Measurements from ENCODE around the gene QPCTL.
"Not testable (repeated sequence)": the region's sequence is repeated elsewhere in the genome, so short reads cannot be mapped to it uniquely, and the experiment has no call there.

QPCTL gene

GRCh38 chr19:45681391-45682015 lies 11.0 kb upstream of the QPCTL start:
- H3K27ac Mint-ChIP-seq, result no peak overlapping the region
- peak; percentile 85 for DNase-seq
- peak overlapping the region; percentile 71 for H3K4me3 Mint-ChIP-seq

GRCh38 chr19:45682117-45682516 lies 10.3 kb upstream of the QPCTL start:
- no peak for DNase-seq
- Mint-ChIP-seq H3K9me3 (no peaks in the 10 kb centered on the region), H3K4me3 (no peak overlapping the region), H3K4me1 (peaks cover 10% of the 10 kb centered on the region), H3K36me3 (ENCODE audit: low read depth) (peaks cover 29% of the 10 kb centered on the region), H3K27ac (no peak overlapping the region), H3K27me3 (ENCODE audit: low read depth, poor library complexity) (peaks cover 53% of the 10 kb centered on the region)
- TF ChIP-seq CTCF (IDR thresholded peaks at IDR 0.05), result no peak

More at GRCh38 chr19:45681391-45682015, 11.0 kb upstream of the QPCTL start:
- peak; percentile 98 for TF ChIP-seq CTCF (IDR thresholded peaks at IDR 0.05)
- Mint-ChIP-seq H3K36me3 (ENCODE audit: low read depth) (peaks cover 24% of the 10 kb centered on the region), H3K27me3 (ENCODE audit: low read depth, poor library complexity) (peaks cover 58% of the 10 kb centered on the region), H3K9me3 (no peaks in the 10 kb centered on the region), H3K4me1 (peaks cover 10% of the 10 kb centered on the region)

DNA sequence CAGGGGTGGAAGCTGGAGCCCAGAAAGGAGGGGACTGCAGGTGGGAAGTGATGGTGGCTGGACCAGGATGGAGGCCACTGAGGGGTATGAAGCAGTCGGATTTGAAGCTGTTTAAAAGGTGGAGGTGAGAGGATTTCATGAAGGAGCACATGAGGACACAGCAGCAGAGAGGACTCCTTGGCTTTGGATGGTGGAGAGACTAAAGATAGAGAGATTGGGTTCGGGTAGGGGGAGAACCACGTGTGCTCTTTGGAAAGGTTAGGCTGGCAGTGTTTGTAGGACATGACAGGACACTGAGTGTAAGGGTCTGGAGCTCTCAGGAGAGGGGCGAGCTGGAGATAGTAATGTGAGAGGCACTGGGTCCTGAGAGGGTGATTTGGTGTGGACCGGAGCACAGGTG lies 9.6 kb upstream of the QPCTL start:
- TF ChIP-seq CTCF (IDR thresholded peaks at IDR 0.05), result no peak
- H3K4me3 Mint-ChIP-seq, result no peak overlapping the region
- peak overlapping the region; percentile 14 for H3K27ac Mint-ChIP-seq
- H3K4me1 Mint-ChIP-seq, result peaks cover 5% of the 10 kb centered on the region
- peaks cover 45% of the 10 kb centered on the region for H3K27me3 Mint-ChIP-seq (ENCODE audit: low read depth, poor library complexity)
- peaks cover 34% of the 10 kb centered on the region for H3K36me3 Mint-ChIP-seq (ENCODE audit: low read depth)
- no peak for DNase-seq
- H3K9me3 Mint-ChIP-seq, result no peaks in the 10 kb centered on the region

DNA sequence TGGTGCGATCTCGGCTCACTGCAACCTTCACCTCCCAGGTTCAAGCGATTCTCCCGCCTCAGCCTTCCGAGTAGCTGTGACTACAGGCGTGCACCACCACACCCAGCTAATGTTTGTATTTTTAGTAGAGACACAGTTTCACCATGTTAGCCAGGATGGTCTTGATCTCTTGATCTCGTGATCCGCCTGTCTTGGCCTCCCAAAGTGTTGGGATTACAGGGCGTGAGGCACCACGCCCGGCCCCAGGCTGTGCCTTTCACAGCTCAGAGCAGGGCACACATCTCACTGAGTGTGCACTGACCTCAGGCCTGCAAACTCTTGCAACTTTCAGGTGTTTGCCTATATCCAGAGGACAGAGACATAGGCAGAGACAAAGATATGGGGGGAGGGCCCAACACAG lies 7.4 kb upstream of the QPCTL start:
- peaks cover 23% of the 10 kb centered on the region for H3K27me3 Mint-ChIP-seq (ENCODE audit: low read depth, poor library complexity)
- not testable (repeated sequence) for H3K4me1 Mint-ChIP-seq

GRCh38 chr19:45687599-45687998 lies 4.9 kb upstream of the QPCTL start:
- H3K27me3 Mint-ChIP-seq (ENCODE audit: low read depth, poor library complexity), result peaks cover 3% of the 10 kb centered on the region
- H3K36me3 Mint-ChIP-seq (ENCODE audit: low read depth), result peaks cover 46% of the 10 kb centered on the region
- H3K4me1 Mint-ChIP-seq, result peaks cover 18% of the 10 kb centered on the region
- no peak for TF ChIP-seq CTCF (IDR thresholded peaks at IDR 0.05)
- H3K9me3 Mint-ChIP-seq, result no peaks in the 10 kb centered on the region
- no peak overlapping the region for H3K27ac Mint-ChIP-seq
- no peak overlapping the region for H3K4me3 Mint-ChIP-seq
- no peak for DNase-seq

More for the DNA sequence above, 7.4 kb upstream of the QPCTL start:
- Mint-ChIP-seq H3K27ac (peak overlapping the region; percentile 32), H3K36me3 (ENCODE audit: low read depth) (peaks cover 46% of the 10 kb centered on the region)
- DNase-seq, H3K4me3 Mint-ChIP-seq, H3K9me3 Mint-ChIP-seq: not testable (repeated sequence)

DNA sequence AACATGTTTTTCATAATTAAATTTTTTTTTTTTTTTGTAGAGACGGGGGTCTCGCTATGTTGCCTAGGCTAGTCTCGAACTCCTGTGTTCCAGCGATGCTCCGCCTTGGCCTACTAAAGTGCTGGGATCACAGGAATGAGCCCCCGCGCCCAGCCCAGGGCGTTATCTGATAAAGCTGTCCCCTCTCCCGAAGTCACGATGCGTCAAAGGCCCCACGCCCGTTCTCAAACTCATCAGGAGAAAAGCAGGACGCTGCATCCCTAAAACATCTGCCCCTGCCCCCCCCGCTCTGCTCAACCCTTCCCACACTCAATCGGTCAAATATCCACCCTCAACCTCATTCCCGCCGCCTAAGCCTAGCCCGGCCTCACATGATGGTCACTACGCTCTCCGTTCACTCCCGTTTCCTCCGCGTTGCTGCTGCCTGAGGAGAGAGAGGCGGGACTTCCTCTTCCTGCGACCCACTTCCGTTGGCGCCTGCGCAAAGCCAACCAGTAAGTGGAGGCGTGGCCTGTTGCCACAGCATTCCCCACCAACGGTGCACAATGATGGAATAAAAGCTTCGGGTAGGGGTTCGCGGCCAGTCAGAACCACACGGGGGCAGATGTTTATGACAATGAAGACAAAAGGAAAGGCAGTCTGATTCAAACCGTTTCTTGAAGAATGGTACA lies 815 bp upstream of the QPCTL start, which contains the start of gene SNRPD2:
Gene SNRPD2 (minus strand): TSS at position 438 of the 671 bp plus-strand sequence. CDS start 65 bp downstream, at position 373.
- Mint-ChIP-seq H3K9me3 (no peaks in the 10 kb centered on the region), H3K27me3 (ENCODE audit: low read depth, poor library complexity) (peaks cover 1% of the 10 kb centered on the region), H3K27ac (peak within 1 kb of the TSS; percentile 98), H3K4me1 (peaks cover 23% of the 10 kb centered on the region), H3K4me3 (peak within 1 kb of the TSS; percentile 95), H3K36me3 (ENCODE audit: low read depth) (peaks cover 38% of the 10 kb centered on the region)
- no peak for TF ChIP-seq CTCF (IDR thresholded peaks at IDR 0.05)
- peak; percentile 94 for DNase-seq
